Measurements from ENCODE around the gene ZNF628.

Gene ZNF628

GRCh38 chr19:55451163-55451964 lies 25.1 kb upstream of the ZNF628 start:
- DNase-seq (ENCODE audit: low read depth in 2 of 2): no peak

GRCh38 chr19:55451965-55452748 lies 24.3 kb upstream of the ZNF628 start:
- no peak for DNase-seq (ENCODE audit: low read depth in 2 of 2)

- peak in 1 of 2 donors; percentile 43 for DNase-seq (ENCODE audit: low read depth in 2 of 2)
Observed at GRCh38 chr19:55452749-55453346, 23.6 kb upstream of the ZNF628 start.

- DNase-seq (ENCODE audit: low read depth in 2 of 2): no peak
Observed at GRCh38 chr19:55453511-55454260, 22.7 kb upstream of the ZNF628 start.

GRCh38 chr19:55454787-55455243 lies 21.6 kb upstream of the ZNF628 start:
- DNase-seq (ENCODE audit: low read depth in 2 of 2): peak; percentile 28 to 43

- no peak for DNase-seq (ENCODE audit: low read depth in 2 of 2)
Observed at GRCh38 chr19:55455576-55456235, 20.7 kb upstream of the ZNF628 start.

- DNase-seq (ENCODE audit: low read depth in 2 of 2): no peak
Observed at GRCh38 chr19:55456347-55456746, 20.1 kb upstream of the ZNF628 start.

- DNase-seq (ENCODE audit: low read depth in 2 of 2): no peak
Observed at GRCh38 chr19:55457683-55458457, 18.5 kb upstream of the ZNF628 start.

GRCh38 chr19:55459551-55459949 lies 16.9 kb upstream of the ZNF628 start:
- no peak for DNase-seq (ENCODE audit: low read depth in 2 of 2)

GRCh38 chr19:55459950-55460657 lies 16.3 kb upstream of the ZNF628 start:
- DNase-seq (ENCODE audit: low read depth in 2 of 2): no peak

GRCh38 chr19:55460670-55461258 lies 15.7 kb upstream of the ZNF628 start:
- peak; percentile 35 to 46 for DNase-seq (ENCODE audit: low read depth in 2 of 2)

- peak; percentile 100 for DNase-seq (ENCODE audit: low read depth in 2 of 2)
Observed at GRCh38 chr19:55461259-55461973, 15.0 kb upstream of the ZNF628 start, which contains the start of gene ISOC2. Gene ISOC2 (minus strand): TSS chr19:55461642. CDS start chr19:55456486, 5,156 bp downstream.

GRCh38 chr19:55461974-55462626 lies 14.3 kb upstream of the ZNF628 start:
- DNase-seq (ENCODE audit: low read depth in 2 of 2): no peak

GRCh38 chr19:55462722-55463121 lies 13.7 kb upstream of the ZNF628 start:
- DNase-seq (ENCODE audit: low read depth in 2 of 2): no peak

- DNase-seq (ENCODE audit: low read depth in 2 of 2): no peak
Observed at GRCh38 chr19:55463583-55464031, 12.8 kb upstream of the ZNF628 start.

GRCh38 chr19:55464039-55464661 lies 12.3 kb upstream of the ZNF628 start:
- no peak for DNase-seq (ENCODE audit: low read depth in 2 of 2)

- DNase-seq (ENCODE audit: low read depth in 2 of 2): no peak
Observed at GRCh38 chr19:55464662-55465054, 11.8 kb upstream of the ZNF628 start, which contains the start of gene C19orf85. Gene C19orf85 (minus strand): TSS chr19:55464751. CDS start chr19:55464554, 197 bp downstream.

Data from stimulated activated CD8-positive, alpha-beta memory T cell treated with anti-CD3 and anti-CD28 coated beads, Interleukin-2, amount 100 ng/mL, for 48 hours (primary cell).